ENCODE results near the gene DPEP1. TPM values are rescaled to one million over a fixed set of nuclear protein-coding genes. Genes with fewer than 3 reads are reported as not detected.

The DPEP1 gene
- total and polyA plus RNA-seq, 8 donors = 109 to 168 (median 125) TPM

GRCh38 chr16:89604764-89605163 is 8.7 kb upstream of the DPEP1 start:
- FAIRE-seq (no peak), ATAC-seq (no peak), DNase-seq (no peak)
- Histone ChIP-seq H3K27me3 (no peaks in the 10 kb centered on the region), H3K36me3 (no peaks in the 10 kb centered on the region), H3K9me3 (no peaks in the 10 kb centered on the region), H3K4me1 (no peaks in the 10 kb centered on the region), H3K4me3 (no peak overlapping the region), H3K27ac (no peak overlapping the region)
- TF ChIP-seq CTCF (IDR thresholded peaks at IDR 0.05) = no peak
- WGBS, 2 donors = 74 to 75% methylated on average over 16 of the region's 16 CpGs
- intact Hi-C loops (cut with DNase I) = no loop called here

- H3K27me3 ChIP-seq = no peaks in the 10 kb centered on the region
- no peaks in the 10 kb centered on the region for H3K36me3 ChIP-seq
- intact Hi-C loops (cut with DNase I) = no loop called here
- TF ChIP-seq CTCF (IDR thresholded peaks at IDR 0.05) = no peak
- no peaks in the 10 kb centered on the region for H3K4me1 ChIP-seq
- DNase-seq (no peak), ATAC-seq (no peak), FAIRE-seq (no peak)
- H3K9me3 ChIP-seq = no peaks in the 10 kb centered on the region
- H3K4me3 ChIP-seq = no peak overlapping the region
- 85 to 89% methylated on average over 34 of the region's 34 CpGs for WGBS, 2 donors
- H3K27ac ChIP-seq = no peak overlapping the region
Measured at GRCh38 chr16:89605186-89605970, 8.1 kb upstream of the DPEP1 start.

GRCh38 chr16:89606006-89606405 is 7.4 kb upstream of the DPEP1 start:
- H3K4me1 ChIP-seq = no peaks in the 10 kb centered on the region
- no peaks in the 10 kb centered on the region for H3K9me3 ChIP-seq
- H3K27ac ChIP-seq = no peak overlapping the region
- no peak for TF ChIP-seq CTCF (IDR thresholded peaks at IDR 0.05)
- DNase-seq (no peak), FAIRE-seq (no peak), ATAC-seq (no peak)
- H3K4me3 ChIP-seq = no peak overlapping the region
- H3K27me3 ChIP-seq = no peaks in the 10 kb centered on the region
- 82 to 83% methylated on average over 9 of the region's 9 CpGs for WGBS, 2 donors
- no peaks in the 10 kb centered on the region for H3K36me3 ChIP-seq
- intact Hi-C loops (cut with DNase I) = no loop called here

GRCh38 chr16:89607453-89607852 is 6.0 kb upstream of the DPEP1 start:
- no peak for TF ChIP-seq CTCF (IDR thresholded peaks at IDR 0.05)
- no peak for DNase-seq
- H3K4me3 ChIP-seq = no peak overlapping the region
- H3K36me3 ChIP-seq = no peaks in the 10 kb centered on the region
- H3K4me1 ChIP-seq = no peaks in the 10 kb centered on the region
- H3K27ac ChIP-seq = no peak overlapping the region
- WGBS, 2 donors = 80 to 84% methylated on average over 9 of the region's 9 CpGs
- no peaks in the 10 kb centered on the region for H3K9me3 ChIP-seq
- intact Hi-C loops (cut with DNase I) = no loop called here
- H3K27me3 ChIP-seq = no peaks in the 10 kb centered on the region
- no peak for ATAC-seq
- FAIRE-seq = no peak

Measured in pancreas (tissue), 10 donors.